ENCODE measurements around the gene TEAD1. TPM values are rescaled to one million over a fixed set of nuclear protein-coding genes. Genes with fewer than 3 reads are reported as not detected.
"Not testable (repeated sequence)": the region's sequence is repeated elsewhere in the genome, so short reads cannot be mapped to it uniquely, and the experiment has no call there.

The TEAD1 gene
- polyA plus RNA-seq, 3 donors: 81.0 to 97.4 (median 96.6) TPM

DNA sequence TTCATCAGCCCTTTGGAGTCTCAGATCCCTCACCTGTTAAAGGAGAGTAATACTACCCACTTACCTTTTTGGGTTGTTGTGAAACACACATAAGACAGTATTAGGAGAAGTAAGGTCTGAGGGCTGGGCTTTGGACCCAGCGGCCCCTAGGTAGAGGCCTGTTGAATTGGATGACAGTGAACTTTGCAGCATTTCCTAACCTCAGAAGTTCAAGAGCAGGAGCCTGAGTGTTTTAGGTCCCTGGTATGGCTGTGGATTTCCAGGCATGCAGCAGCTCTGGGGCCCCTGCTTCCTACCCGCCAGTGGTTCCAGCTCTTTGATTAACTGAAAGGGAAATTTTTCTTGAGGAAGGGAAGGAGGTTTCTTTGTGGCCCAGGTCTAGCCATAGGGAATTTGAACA, 58.9 kb downstream of the TEAD1 start:
- no peak for DNase-seq

DNA sequence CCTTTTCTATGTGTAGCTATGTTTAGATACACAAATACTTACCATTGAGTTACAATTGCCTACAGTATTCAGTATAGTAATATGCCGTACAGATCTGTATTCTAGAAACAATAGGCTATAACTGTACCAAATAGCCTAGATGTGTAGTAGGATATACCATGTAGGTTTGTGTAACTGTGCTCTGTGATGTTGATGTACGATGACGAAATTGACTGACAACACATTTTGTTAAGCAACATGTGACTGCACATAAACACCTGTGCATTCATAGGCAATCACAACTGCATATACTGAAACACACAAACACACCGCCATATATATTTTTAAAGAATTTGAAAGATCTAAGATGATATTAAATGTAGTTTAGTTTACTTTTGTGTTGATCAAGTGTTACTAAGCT, 60.4 kb downstream of the TEAD1 start:
- no peak for DNase-seq

DNA sequence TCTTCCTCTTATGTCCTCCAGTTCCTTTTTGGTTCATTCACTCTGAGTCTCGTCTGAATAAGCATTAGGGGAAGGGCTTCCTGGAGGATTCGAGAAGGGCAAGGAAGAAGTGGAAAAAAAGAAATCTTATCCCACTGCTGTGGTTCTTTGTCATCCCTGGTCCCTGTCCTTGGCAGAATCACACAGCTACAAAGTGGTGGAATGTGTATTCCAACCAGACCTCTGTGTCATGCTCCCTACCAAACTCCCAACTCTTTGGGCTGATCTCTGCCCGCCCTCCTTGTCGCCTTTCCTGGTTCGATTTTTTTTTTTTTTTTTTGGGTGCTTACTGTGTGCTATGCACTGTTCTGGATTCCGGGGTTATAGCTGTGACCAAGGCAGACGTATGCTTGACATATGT, 61.0 kb downstream of the TEAD1 start:
- DNase-seq: no peak

DNA sequence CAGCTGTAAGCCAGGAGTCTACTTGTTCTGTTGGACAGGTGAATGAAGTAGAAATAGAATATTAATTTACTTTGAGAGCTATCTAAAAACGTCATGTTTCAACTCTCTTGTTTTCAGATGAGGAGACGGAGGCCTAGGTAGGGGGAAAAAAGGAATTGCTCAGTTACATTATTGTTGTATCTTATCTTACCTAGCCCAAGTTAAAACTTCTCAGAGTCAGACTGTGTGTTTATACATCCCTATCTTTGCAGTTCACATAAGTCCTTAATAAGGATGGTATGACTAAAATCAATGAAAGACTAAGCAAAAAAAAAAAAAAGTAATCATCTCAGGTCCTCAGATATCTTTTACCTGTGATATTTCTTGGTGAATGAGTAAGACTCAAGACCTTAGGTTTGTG, 62.8 kb downstream of the TEAD1 start:
- DNase-seq: no peak

DNA sequence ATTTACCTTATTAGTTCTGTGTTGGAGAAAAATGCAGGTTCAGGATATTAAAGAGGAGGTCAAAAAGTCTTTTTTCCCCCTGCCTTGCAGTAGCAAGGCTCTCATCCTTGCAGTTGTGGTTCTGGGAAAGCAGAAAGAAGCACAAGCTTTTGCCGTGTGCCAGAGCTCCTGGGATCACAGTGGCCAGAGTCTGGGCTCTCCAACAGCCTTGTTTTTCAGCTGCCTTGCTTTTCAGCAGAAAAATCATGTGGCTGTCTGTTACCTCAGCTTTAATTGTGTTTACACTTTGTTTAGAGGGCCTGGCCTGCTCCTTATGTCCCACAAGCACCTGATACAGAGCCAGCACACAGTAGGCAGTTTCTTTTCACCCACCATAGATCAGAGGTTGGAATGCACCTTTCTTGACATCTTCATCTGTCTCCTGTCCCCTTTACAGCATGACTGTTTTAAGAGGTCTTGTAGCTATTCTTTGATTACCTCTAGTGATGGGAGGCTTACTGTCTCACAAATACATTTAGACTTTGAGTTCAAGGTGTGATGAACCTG, 67.5 kb downstream of the TEAD1 start:
- no peak for DNase-seq

DNA sequence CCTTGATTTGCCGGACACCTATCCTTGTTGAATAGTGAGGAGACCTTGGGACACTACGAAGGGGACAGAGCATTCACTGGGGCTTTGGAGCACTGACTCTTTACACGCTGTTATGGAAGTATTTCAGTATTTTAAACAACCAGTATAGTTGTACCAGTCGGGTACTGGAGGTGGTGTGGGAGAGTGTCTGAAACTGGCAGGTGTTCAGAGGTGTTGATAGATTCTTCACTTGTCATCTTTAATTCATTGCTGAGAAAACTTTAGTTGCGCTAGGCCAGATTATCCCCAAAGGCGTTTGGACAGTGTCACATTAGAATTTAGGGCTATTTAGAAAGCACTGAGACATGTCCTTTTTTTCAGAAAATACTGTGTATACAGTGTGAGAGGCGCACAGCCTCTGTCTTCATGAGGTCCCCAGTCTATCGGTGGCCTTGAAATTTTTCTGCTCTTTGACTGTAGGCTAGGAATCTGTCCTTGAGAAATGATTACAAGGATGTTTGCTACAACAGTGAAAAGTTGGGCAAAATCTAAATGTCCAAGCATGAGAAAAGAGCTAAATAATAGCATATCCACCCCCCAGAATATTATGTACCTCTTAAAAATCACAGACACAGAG, 69.7 kb downstream of the TEAD1 start:
- DNase-seq: no peak

DNA sequence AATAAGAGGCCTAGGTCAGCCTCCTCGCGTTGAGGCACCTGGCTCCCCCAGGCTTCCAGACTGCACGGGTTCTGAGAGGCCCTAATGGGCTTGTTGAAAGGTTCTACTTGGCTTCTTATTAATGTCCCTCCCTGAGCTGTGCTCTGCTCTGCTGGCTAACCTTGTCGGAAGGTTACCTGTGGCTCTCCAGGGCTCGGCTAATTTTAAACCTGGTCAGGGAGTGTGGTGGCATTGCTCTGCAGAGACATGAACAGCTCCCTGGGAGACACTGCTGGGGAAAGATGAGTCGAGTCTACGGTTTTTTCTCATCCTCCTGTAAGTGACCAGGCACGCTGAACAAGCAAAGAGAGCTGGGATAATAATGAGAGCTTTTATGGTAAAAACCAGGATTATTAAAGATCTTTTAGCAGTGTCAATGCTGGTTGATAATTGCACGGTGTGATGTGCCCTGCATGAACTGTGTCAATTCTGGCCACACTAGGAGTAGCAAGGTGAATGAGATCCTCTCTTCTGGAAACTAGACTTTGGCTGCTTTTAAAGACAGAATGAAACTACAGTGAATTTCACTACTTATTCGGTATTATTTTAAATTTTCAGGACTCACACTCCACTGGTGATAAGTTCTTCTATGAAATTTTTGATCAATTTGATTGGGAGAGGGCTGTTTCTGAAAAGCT, 70.7 kb downstream of the TEAD1 start:
- DNase-seq: peak; percentile 61

DNA sequence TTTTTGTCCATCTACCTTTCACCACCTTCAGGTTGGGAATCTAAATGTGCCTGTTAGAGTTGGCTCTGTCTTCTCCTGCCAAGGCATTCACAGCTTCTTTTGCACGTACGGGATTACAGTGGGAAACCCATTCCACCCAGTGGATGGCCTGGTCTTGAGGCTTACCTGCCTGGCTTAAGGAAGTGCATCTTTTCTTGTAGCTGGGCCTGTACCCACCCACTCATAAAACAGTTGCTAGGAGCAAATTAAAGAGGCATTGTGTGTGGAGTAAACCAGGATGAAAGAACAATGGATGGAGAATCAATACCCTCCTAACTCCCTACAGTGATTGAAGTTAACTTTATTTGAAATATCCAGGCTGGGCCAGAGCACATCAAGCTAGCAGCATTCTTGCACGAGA, 71.6 kb downstream of the TEAD1 start:
- DNase-seq: no peak

DNA sequence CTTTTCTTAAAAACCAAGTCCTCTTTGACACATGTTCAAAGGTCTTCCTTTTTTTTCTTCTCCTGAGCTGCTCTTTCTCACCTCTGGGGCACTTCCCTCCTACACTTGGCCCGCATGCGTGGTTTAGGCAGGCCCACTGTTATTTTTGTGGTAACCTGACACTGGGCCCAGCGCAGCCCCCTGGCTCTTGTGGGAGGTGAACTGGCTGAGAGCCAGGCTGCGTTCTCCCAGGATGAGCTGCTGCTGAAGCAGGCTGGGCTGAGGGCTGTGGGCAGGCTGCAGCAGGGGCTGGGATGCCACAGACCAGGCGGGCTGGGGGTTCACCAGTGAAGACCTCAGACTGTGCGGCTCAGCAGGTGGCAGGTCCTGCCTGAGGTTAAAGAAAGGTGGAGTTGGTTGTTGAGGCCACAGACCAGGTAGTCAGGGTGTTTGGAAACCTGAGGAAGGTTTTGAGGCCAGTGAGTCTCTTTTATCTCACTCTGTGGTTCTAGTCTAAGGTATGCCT, 72.4 kb downstream of the TEAD1 start:
- DNase-seq: peak; percentile 92

DNA sequence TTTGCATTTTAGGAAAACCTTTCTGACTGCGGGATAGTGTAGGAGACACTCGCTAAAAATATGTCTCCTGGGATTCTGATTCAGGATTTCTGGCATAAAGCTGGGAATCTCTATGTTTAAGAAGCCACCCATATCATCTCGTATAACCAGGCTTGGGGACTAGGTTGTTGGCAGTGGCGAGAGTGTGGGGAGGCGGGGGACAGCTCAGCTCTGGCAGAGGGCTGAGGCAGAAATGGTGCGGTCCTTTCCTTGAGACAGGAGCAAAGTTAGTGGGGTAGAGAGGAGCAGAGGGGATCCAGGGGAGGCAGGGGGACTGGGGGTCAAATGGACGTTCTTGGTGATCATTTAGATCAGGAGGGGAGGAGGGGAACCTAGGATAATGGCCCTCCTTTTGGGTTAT, 74.3 kb downstream of the TEAD1 start:
- DNase-seq: no peak

DNA sequence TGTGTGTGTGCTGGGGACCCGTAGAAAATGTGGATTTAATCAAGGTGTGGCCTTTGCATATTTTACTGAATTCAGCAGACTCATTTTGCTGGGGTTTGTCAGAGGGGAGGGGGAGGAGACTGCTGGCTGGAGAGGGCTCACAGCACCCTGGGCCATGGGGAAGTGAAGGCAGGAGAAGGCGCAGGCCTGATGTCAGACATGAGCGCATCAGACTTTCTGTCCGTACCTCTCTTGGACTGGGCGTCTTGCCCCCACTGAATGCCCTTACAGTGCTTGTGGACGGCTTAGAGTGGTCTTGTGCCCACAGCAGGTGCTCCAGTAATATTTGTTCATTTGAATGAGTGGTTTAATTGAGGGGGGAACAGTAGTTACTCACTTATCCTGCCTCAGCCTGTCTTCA, 75.2 kb downstream of the TEAD1 start:
- DNase-seq: no peak

DNA sequence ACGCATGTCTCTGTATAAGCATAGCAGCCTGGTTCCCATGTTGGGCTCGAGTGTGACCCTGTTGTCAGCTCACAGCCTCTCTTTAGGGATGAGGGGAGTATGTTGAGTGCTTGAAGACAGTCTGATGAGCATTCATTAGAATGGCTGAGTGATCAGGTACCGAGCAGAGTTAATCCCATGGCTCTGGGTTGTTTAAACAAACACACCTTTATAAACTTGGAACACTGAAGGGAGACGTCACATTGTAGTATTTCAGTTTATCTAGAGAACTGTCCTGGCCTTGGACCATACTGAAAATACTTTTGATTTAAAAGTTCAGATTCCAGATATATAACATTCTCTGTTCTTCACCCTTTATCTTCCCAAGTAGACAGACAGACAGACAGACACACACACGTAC, 76.0 kb downstream of the TEAD1 start:
- DNase-seq: no peak

DNA sequence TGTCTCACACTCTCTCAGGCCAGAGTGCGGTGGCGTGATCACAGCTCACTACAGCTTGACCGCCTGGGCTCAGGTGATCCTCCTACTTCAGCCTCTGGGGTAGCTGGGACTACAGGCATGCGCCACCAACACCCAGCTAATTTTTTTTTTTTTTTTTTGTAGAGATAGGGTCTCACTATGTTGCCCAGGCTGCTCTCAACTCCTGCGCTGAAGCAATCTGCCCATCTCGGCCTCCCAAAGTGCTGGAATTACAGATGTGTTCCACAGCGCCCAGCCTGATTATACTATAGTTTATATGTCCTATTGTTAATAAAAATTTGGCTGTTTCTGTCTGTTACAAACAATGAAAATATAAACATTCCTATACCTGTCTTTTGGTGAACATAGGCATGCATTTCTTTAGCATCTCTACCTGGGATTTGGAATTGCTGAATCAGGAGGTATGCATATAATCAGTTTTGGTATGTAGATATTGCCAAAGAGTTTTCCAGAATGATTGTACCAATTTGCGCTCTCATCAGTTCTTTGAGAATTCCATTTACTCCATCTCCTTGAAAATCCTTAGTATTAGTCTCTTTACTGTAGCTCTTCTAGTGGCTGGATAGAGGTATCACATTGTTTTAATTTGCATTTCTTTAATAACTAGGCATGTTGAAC, 78.8 kb downstream of the TEAD1 start:
- no peak for DNase-seq

DNA sequence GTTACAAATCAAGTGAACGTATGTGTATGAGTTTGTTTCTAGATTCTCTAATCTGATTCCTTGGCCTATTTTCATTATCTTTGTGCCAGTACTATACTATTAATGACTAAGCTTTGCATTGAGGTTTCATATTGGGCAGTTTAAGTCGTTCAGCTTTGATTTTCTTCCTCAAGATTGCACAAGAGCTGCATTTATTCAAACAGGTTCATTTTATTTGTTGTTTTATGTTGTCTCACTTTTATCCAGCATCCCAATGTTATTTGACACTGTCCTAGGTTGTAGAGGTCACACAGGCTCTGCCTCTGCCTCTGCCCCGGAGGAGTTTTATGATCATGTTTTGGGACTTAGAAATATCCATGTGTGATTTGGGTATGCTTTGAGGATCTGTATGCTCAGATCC, 79.8 kb downstream of the TEAD1 start:
- no peak for DNase-seq

DNA sequence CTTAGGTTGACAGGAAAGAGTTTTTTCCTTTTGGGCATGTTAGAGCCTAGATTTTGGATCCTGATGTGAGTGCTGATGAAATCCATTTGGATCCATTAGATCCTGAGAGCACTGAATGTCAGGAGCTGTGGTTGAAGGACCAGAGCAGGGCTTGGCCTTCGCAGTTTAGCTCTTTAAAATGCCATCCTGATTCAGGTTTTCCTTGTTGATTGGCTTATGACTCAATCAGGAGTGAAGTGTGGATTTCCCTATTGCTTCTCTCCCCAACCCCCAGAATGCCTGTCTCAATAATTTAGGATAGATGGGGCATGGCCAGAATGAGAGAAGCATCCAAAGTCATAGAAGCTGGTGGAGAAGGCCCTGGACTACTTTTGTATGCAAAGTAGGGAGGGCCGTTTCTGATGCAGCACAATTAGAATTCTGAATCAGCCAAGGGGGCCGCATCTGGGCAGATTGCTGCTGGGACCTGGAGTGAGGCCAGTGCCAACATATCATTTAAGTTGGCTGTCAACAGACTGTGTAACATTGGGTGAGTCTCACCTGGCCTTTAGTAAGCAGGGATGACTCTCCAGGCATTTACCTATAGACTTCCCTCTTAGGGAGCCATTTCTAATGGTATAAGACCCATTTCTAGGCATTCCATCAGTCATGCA, 80.5 kb downstream of the TEAD1 start:
- DNase-seq: no peak

DNA sequence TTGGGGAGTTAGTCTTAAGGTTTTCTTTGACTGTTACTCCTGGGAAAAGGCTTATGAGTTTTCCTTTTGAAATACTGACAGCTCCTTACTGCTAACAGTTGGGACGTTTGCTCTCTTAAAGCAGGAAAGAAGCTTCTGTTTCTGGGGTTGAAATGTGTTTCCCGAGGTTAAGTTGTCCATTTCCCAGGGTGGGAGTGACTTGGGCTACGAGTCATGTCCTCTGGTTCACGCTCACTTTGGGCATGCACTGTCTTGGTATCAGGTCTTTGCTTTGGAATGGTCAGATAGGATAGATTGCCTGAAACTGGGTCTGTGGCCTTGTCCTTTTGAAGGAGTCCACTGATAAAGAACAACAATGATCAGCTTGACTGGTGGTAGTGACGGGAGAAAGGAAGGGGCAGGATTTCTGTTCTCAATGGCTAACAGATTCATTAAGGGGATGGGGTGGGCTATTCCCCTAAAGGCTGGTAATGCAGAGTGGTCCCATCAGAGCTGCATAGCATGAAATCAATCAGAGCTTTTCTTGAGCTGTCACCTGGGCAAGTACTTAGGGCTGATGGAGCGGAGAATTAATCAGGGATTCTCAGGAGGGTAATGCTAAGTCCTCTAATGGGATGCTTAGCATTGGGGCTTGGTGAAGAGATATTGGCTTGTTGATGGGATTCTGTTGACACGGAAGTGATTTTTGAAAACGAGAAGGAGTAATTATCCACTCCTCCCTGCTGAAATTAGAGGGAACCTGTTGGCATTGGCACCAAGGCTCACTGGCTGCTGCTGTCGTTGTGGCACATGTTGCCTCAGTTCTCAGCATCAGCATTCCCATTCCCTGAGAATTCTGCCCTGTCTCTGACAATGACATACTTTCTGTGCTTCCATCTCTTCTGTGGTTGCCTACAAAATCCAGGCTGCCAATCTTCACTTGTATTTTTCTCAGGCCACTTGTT, 81.6 kb downstream of the TEAD1 start:
- DNase-seq: no peak

DNA sequence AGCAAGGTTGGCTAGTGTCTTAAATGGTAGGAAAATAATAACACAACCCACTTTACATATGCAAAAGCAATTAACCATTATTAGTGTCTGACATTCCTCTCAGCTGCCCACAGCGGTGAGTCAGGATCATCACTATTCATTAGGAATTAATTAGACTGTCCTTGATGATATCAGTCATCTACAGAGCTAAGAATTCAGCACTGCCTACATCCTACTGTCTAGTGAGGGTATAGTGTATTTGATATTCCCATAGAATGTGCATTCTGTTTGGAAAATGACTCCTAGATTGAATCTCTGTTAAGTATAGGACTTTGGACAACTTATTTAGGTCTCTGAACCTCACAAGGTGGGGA, 82.2 kb downstream of the TEAD1 start:
- no peak for DNase-seq

DNA sequence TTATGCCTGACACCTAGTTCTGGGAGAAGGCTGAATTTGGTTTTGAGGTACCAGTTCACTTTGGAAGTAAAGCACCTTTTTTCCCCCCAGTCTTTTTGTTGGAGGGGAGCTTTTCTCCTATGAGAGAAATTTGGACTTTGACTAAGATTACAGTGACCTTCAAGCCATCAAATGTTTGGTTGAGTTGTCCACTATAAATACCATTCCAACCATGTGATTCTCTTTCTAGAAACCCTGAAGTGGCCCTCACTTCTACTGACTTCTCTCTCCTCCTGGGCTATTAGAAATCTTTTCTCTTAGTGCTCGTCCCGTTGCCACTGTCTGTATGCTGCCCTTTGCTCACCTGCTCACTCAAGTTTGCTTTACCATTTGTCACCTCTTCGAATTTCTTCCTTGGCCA, 82.6 kb downstream of the TEAD1 start:
- no peak for DNase-seq

DNA sequence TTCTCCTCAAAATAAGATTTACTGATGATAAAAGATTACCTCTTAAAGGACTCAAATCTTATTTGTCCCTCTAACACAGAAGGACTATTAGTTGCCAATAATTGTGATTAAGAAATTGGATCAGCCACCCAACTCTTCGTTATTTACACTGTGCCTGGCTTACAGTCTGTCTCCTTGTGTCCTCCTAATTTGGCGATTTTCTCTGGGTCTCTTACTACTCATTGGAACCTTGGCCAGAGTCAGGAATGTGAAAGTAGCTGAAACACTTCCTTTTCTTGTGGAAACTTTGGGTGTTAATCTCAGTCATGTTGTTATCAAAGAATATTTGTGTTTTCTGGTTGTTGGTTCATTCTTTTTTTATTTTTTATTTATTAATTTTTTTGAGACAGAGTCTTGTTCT, 83.2 kb downstream of the TEAD1 start:
- no peak for DNase-seq

DNA sequence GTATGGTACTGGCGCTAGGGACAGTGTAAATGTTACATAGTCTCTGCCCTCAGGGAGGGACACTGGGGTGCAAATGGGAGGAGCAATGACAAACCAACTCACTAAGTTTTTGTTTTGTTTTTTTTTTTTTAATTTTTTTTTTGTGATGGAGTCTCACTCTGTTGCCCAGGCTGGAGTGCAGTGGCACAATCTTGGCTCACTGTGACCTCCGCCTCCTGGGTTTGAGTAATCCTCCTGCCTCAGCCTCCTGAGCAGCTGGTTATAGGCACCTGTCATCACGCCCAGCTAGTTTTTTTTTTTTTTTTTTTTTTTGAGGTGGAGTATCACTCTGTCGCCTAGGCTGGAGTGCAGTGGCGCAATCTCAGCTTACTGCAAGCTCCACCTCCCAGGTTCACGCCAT, 83.9 kb downstream of the TEAD1 start:
- not testable (repeated sequence) for DNase-seq

DNA sequence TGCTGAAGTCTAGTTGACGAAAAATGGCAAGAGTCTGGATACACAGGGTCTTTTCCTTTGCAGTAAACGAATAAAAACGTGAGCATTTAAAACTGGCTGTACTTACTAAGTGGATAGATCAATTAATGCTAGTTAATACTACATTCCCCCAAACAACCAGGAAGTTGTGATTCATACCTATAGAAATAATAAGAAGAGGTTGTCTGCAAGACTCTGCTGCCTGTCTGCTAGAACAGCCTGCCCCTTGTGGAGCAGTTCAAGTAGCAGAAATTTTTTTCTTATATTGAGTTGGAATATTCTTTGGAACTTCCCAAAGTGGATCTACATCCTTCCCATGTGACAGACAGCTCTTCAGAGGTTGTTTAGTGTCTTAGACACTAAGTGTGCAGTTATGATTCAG, 86.8 kb downstream of the TEAD1 start:
- no peak for DNase-seq

DNA sequence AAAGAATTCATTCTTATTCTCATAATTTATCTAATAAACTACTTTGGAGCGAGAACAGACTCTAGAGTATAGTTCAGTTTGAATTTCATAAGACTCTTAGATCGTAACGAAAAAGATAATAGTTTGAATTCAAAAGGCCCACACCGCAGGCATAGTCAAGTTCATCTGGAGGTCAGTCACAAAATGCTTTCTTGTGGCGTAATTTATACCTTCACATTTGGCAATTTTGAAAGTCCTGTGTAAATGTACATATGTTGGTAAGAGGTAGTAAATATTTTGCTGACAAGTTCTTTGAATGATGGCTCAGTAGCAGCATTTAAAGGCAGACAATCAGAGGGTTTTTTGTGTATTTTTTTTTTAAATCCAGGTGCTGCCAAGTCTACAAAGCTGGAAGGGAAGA, 88.1 kb downstream of the TEAD1 start:
- DNase-seq: no peak
